MCF 10A (cell line): ENCODE results near the gene PID1. TPM values are rescaled to one million over a fixed set of nuclear protein-coding genes. Genes with fewer than 3 reads are reported as not detected.

Experiments
- BruUV-seq: library from RNA; stranded (reverse); fragments of 400-500 nt; replicated peaks from 2 replicates; lab custom pipeline; 2021; lab: Mats Ljungman, UMichigan
- CTCF ChIA-PET: fragments of 300-600 bp; sonication (Branson Sonifier 250); formaldehyde crosslinking; extraction: SDS; loops from one replicate; lab custom pipeline; 2021; ENCODE audit warnings: antibody characterized with exemption, inconsistent platforms; lab: Yijun Ruan, JAX
- POLR2A ChIA-PET: fragments of 300-600, 350-650 bp; sonication (Branson Sonifier 250); formaldehyde crosslinking; extraction: SDS; loops from one replicate; lab custom pipeline; 2020; ENCODE audit warnings: antibody characterized with exemption, inconsistent platforms; lab: Yijun Ruan, JAX
- DNase-seq: peaks from one replicate; pipeline ENCODE4 v3.0.0-alpha.2; 2018; ENCODE audit not compliant: unreplicated experiment
- H3K27ac Mint-ChIP-seq: one replicate; pipeline ENCODE4 v1.8.0; 2022; ENCODE audit warnings: mild to moderate bottlenecking, low read depth, mixed read lengths; ENCODE audit not compliant: unreplicated experiment
- H3K27me3 Mint-ChIP-seq: one replicate; pipeline ENCODE4 v1.8.0; 2022; ENCODE audit warnings: mixed read lengths; ENCODE audit not compliant: insufficient read depth, unreplicated experiment
- H3K36me3 Mint-ChIP-seq: one replicate; pipeline ENCODE4 v1.8.0; 2022; ENCODE audit warnings: mild to moderate bottlenecking, moderate library complexity, mixed read lengths; ENCODE audit not compliant: insufficient read depth, unreplicated experiment
- H3K4me1 Mint-ChIP-seq: one replicate; pipeline ENCODE4 v1.8.0; 2022; ENCODE audit warnings: mixed read lengths; ENCODE audit not compliant: insufficient read depth, unreplicated experiment
- H3K4me3 Mint-ChIP-seq: one replicate; pipeline ENCODE4 v1.8.0; 2022; ENCODE audit warnings: mild to moderate bottlenecking, moderate library complexity, mixed read lengths; ENCODE audit not compliant: unreplicated experiment
- H3K9me3 Mint-ChIP-seq: one replicate; pipeline ENCODE4 v1.8.0; 2022; ENCODE audit warnings: mixed read lengths; ENCODE audit not compliant: unreplicated experiment
- intact Hi-C: fragments of 100-400 bp; cut with micrococcal nuclease; formaldehyde crosslinking; loops from 2 replicates; pipeline ENCODE4 v1.14.1; 2022
- total RNA-seq: library from RNA; stranded (reverse); gene quantifications from 2 replicates; pipeline ENCODE4 v1.2.3, GENCODE V29; 2022
- TF ChIP-seq, protein P1 (sequence below): fragments of 200-600 bp; IDR thresholded peaks from one replicate; pipeline ENCODE4 v1.8.0; 2022; ENCODE audit warnings: antibody characterized with exemption, mild to moderate bottlenecking; ENCODE audit not compliant: unreplicated experiment

PID1 gene
- total RNA-seq, 1 experiment from 2014 or later, result 211 TPM

DNA sequence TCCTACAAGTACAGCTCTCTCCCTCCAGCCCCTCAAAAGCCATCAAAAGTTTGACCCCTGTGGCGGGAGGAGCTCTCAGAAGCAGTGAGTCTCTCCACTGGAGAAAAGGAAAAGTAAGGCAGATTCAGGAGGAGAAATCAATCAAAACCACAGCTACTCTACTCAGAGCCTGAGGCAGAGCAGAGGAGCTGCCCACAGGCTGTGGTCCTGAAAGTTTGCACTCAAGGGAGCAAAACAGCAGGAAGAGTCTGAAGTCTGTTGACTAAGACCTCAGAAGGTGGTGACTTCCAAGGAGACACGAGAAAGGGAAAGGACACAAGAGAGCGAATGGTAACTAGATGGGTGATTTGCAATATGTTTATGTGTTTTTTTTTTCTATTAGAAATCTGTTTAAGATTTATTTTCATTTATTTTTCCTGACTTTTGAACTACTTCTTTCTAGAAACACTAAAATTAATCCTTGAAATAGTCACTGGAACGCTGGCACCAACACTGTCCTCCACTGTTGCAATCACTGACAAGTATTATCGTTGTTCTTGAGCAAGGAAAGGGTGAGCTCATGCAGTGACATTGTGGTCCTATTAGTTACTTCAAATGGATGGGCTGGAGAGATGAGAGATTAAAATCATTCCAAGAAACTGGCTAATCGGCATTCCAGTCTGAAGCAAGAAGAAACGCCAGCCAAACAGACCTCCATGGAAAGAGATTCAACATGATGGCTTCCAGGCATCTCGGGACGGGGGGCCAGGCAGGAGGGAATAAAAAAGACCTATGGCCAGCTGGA, 35.8 kb downstream of the PID1 start:
- peaks cover 33% of the 10 kb centered on the region for H3K4me1 Mint-ChIP-seq

DNA sequence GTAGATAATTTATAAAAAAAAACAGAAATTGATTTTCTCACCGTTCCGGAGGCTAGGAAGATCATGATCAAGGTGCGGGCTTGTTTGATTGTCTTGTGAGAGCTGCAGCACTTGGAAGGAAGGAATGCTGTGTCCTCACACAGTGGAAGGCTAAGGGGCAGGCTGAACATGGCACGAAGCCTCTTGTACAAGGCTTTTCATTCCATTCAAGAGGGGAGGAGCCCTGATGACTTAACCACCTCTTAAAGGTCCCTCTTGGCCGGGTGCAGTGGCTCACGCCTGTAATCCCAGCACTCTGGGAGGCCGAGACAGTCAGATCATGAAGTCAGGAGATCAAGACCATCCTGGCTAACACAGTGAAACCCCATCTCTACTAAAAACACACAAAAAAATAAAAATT, 39.2 kb downstream of the PID1 start:
- H3K27ac Mint-ChIP-seq, result no peak overlapping the region
- CTCF ChIA-PET, result interaction anchor here (0.7 kb wide), 1 partner anchor 127 kb away, joined by 3 read pairs; no protein-coding TSS in a partner anchor
- H3K27me3 Mint-ChIP-seq, result no peaks in the 10 kb centered on the region
- H3K4me3 Mint-ChIP-seq, result no peak overlapping the region
- TF ChIP-seq, protein P1, sequence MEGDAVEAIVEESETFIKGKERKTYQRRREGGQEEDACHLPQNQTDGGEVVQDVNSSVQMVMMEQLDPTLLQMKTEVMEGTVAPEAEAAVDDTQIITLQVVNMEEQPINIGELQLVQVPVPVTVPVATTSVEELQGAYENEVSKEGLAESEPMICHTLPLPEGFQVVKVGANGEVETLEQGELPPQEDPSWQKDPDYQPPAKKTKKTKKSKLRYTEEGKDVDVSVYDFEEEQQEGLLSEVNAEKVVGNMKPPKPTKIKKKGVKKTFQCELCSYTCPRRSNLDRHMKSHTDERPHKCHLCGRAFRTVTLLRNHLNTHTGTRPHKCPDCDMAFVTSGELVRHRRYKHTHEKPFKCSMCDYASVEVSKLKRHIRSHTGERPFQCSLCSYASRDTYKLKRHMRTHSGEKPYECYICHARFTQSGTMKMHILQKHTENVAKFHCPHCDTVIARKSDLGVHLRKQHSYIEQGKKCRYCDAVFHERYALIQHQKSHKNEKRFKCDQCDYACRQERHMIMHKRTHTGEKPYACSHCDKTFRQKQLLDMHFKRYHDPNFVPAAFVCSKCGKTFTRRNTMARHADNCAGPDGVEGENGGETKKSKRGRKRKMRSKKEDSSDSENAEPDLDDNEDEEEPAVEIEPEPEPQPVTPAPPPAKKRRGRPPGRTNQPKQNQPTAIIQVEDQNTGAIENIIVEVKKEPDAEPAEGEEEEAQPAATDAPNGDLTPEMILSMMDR, result no peak
- no peaks in the 10 kb centered on the region for H3K9me3 Mint-ChIP-seq
- intact Hi-C loops, result no loop called here
- POLR2A ChIA-PET, result no interaction called here
- BruUV-seq, result no TSS peak
- peaks cover 42% of the 10 kb centered on the region for H3K36me3 Mint-ChIP-seq
- DNase-seq, result no peak
- H3K4me1 Mint-ChIP-seq, result peaks cover 33% of the 10 kb centered on the region

More for the DNA sequence above, 35.8 kb downstream of the PID1 start:
- no TSS peak for BruUV-seq
- CTCF ChIA-PET, result interaction anchor here (0.7 to 1.4 kb wide), 3 partner anchors 10 to 59 kb away, joined by 3 to 4 read pairs (median 3); no protein-coding TSS in a partner anchor
- Mint-ChIP-seq H3K9me3 (peaks cover 1% of the 10 kb centered on the region), H3K27ac (no peak overlapping the region), H3K36me3 (peaks cover 37% of the 10 kb centered on the region), H3K27me3 (no peaks in the 10 kb centered on the region), H3K4me3 (no peak overlapping the region)
- DNase-seq, result peak; percentile 15
- POLR2A ChIA-PET, result interaction anchor here (1.1 kb wide), 1 partner anchor 11 kb away, joined by 3 read pairs; no protein-coding TSS in a partner anchor
- TF ChIP-seq, protein P1, result no peak
- intact Hi-C loops, result no loop called here

DNA sequence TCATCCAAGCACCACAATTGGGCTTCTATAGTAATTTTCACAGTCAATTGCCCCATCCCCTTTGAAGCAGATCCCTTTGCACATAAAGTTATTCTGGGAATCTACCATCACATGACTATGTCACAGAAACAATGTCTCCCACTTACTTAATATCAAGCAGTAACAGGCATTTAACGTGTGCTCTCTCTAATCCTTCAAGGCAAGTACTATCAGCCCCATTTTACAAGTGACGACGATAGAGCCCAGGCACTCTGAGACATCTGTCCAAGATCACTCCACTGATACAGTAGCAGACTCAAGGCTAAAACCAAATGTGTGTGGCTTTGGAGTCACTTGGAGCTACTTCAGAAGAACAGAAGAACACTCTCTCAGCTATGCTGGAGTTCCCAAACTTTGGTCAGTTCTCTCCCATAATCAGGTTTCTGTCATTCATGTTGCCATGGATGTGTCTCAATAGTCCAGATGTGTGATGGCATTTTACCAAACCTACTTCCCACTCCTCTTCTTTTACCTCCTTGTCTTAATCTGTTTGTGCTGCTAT, 39.7 kb downstream of the PID1 start:
- Mint-ChIP-seq H3K27me3 (no peaks in the 10 kb centered on the region), H3K27ac (peak overlapping the region; percentile 13), H3K36me3 (peaks cover 47% of the 10 kb centered on the region), H3K4me3 (no peak overlapping the region), H3K9me3 (no peaks in the 10 kb centered on the region), H3K4me1 (peaks cover 29% of the 10 kb centered on the region)
- TF ChIP-seq, protein P1, result no peak
- ChIA-PET POLR2A (no interaction called here), CTCF (interaction anchor here (0.7 kb wide), 1 partner anchor 128 kb away, joined by 3 read pairs; no protein-coding TSS in a partner anchor)
- DNase-seq, result no peak
- no TSS peak for BruUV-seq
- intact Hi-C loops, result no loop called here

DNA sequence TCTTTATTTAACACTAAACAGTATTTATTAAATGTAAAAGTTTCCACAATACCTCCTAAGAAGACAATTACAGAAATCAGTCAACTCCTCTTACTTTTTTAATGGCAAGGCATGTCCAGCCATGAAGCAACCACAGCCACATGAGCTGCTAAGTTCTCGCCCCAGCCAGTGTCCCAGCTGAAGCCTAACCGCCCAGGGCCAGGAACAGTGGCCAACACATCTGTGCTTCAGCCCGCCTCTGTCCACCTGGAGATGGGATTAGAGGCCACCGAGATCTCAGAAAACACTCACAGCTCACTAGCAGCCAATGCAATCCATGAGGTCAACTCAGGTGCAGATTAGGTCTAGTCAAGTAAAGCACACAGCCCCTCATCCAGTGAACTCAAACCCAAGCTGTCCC, 40.2 kb downstream of the PID1 start:
- ChIA-PET POLR2A (interaction anchor here (1.1 kb wide), 1 partner anchor 15 kb away, joined by 3 read pairs; no protein-coding TSS in a partner anchor), CTCF (interaction anchor here (0.6 to 0.7 kb wide), 2 partner anchors 16 to 128 kb away, joined by 3 read pairs; no protein-coding TSS in a partner anchor)
- peak overlapping the region; percentile 13 for H3K27ac Mint-ChIP-seq
- TF ChIP-seq, protein P1, result no peak
- no TSS peak for BruUV-seq
- intact Hi-C loops, result no loop called here
- H3K4me3 Mint-ChIP-seq, result no peak overlapping the region
- peaks cover 47% of the 10 kb centered on the region for H3K36me3 Mint-ChIP-seq
- no peaks in the 10 kb centered on the region for H3K27me3 Mint-ChIP-seq
- no peak for DNase-seq
- peaks cover 26% of the 10 kb centered on the region for H3K4me1 Mint-ChIP-seq
- H3K9me3 Mint-ChIP-seq, result no peaks in the 10 kb centered on the region
